H9 (cell line): ENCODE results near the gene E4F1. TPM values are rescaled to one million over a fixed set of nuclear protein-coding genes. Genes with fewer than 3 reads are reported as not detected.

Experiments used
- DNase-seq: peaks from one replicate; pipeline ENCODE4 v3.0.0-alpha.2; 2017
- H2AFZ ChIP-seq: one replicate; pipeline ENCODE4 v1.6.1; 2013; ENCODE audit warnings: mild to moderate bottlenecking, low read length, control low read depth, moderate library complexity
- H2AK5ac ChIP-seq: 2 replicates; pipeline ENCODE4 v1.6.1; 2013; ENCODE audit warnings: low read length, control low read depth, mixed read lengths; ENCODE audit not compliant: insufficient read length
- H2BK120ac ChIP-seq: one replicate; pipeline ENCODE4 v1.6.1; 2013; ENCODE audit warnings: low read depth, mild to moderate bottlenecking, low read length, control low read depth, inconsistent platforms; ENCODE audit not compliant: poor library complexity, severe bottlenecking
- H2BK12ac ChIP-seq: 2 replicates; pipeline ENCODE4 v1.6.1; 2013; ENCODE audit warnings: low read length, control low read depth, mixed read lengths, low read depth; ENCODE audit not compliant: insufficient read length
- H2BK15ac ChIP-seq: 2 replicates; pipeline ENCODE4 v1.6.1; 2013; ENCODE audit warnings: low read depth, low read length, control low read depth
- H2BK20ac ChIP-seq: one replicate; pipeline ENCODE4 v1.6.1; 2013; ENCODE audit warnings: low read depth, mild to moderate bottlenecking, low read length, control low read depth, inconsistent platforms; ENCODE audit not compliant: poor library complexity, severe bottlenecking
- H2BK5ac ChIP-seq: 2 replicates; pipeline ENCODE4 v1.6.1; 2013; ENCODE audit warnings: low read length, control low read depth, mixed read lengths; ENCODE audit not compliant: insufficient read length
- H3K14ac ChIP-seq: 2 replicates; pipeline ENCODE4 v1.6.1; 2013; ENCODE audit warnings: low read length, control low read depth; ENCODE audit not compliant: insufficient read depth
- H3K18ac ChIP-seq: 2 replicates; pipeline ENCODE4 v1.6.1; 2013; ENCODE audit warnings: low read depth, mild to moderate bottlenecking, mixed read lengths, low read length, control low read depth; ENCODE audit not compliant: insufficient read length
- H3K23ac ChIP-seq: 2 replicates; pipeline ENCODE4 v1.6.1; 2013; ENCODE audit warnings: low read length, control low read depth, mixed read lengths, low read depth; ENCODE audit not compliant: insufficient read length
- H3K23me2 ChIP-seq: 2 replicates; pipeline ENCODE4 v1.6.1; 2013; ENCODE audit warnings: low read depth, mild to moderate bottlenecking, mixed read lengths, low read length, control low read depth; ENCODE audit not compliant: insufficient read length, poor library complexity, severe bottlenecking
- H3K27ac ChIP-seq: 2 replicates; pipeline ENCODE4 v1.5.1; 2013; ENCODE audit warnings: low read length, control low read depth, mixed read lengths, low read depth; ENCODE audit not compliant: insufficient read length
- H3K27me3 ChIP-seq: 2 replicates; pipeline ENCODE4 v1.6.1; 2013; ENCODE audit warnings: low read length, control low read depth, inconsistent platforms; ENCODE audit not compliant: insufficient read depth
- H3K4ac ChIP-seq: 2 replicates; pipeline ENCODE4 v1.6.1; 2013; ENCODE audit warnings: low read depth, mild to moderate bottlenecking, control low read depth, inconsistent platforms, low read length, moderate library complexity
- H3K4me1 ChIP-seq: 2 replicates; pipeline ENCODE4 v1.6.1; 2013; ENCODE audit warnings: low read length, control low read depth, inconsistent platforms; ENCODE audit not compliant: insufficient read depth
- H3K4me2 ChIP-seq: 2 replicates; pipeline ENCODE4 v1.6.1; 2013; ENCODE audit warnings: low read length, control low read depth, mixed read lengths; ENCODE audit not compliant: insufficient read length, insufficient read depth
- H3K56ac ChIP-seq: 2 replicates; pipeline ENCODE4 v1.6.1; 2013; ENCODE audit warnings: low read depth, mild to moderate bottlenecking, mixed read lengths, low read length, control low read depth; ENCODE audit not compliant: insufficient read length
- H3K79me1 ChIP-seq: 2 replicates; pipeline ENCODE4 v1.6.1; 2013; ENCODE audit warnings: low read depth, mild to moderate bottlenecking, moderate library complexity, low read length, control low read depth, inconsistent platforms; ENCODE audit not compliant: insufficient read depth, poor library complexity, severe bottlenecking
- H3K79me2 ChIP-seq: 2 replicates; pipeline ENCODE4 v1.6.1; 2013; ENCODE audit warnings: low read length, control low read depth, inconsistent platforms; ENCODE audit not compliant: insufficient read depth
- H3K9ac ChIP-seq: 2 replicates; pipeline ENCODE4 v1.6.1; 2013; ENCODE audit warnings: low read length, control low read depth, mixed read lengths; ENCODE audit not compliant: insufficient read length; ENCODE audit errors: extremely low read depth
- H3K9me3 ChIP-seq: one replicate; pipeline ENCODE4 v1.6.1; 2013; ENCODE audit warnings: low read depth, low read length, inconsistent platforms; ENCODE audit not compliant: control insufficient read depth
- H3T11ph ChIP-seq: one replicate; pipeline ENCODE4 v1.6.1; 2013; ENCODE audit warnings: mild to moderate bottlenecking, low read length, control low read depth, inconsistent platforms
- H4K20me1 ChIP-seq: one replicate; pipeline ENCODE4 v1.6.1; 2013; ENCODE audit not compliant: control insufficient read depth, insufficient read length, insufficient read depth
- H4K5ac ChIP-seq: 2 replicates; pipeline ENCODE4 v1.6.1; 2013; ENCODE audit warnings: low read depth, mild to moderate bottlenecking, mixed read lengths, low read length, control low read depth; ENCODE audit not compliant: insufficient read length
- H4K8ac ChIP-seq: replicated peaks from 2 replicates; pipeline ENCODE4 v1.6.1; 2013; ENCODE audit warnings: low read length, control low read depth, mixed read lengths, low read depth; ENCODE audit not compliant: insufficient read length
- H4K91ac ChIP-seq: 2 replicates; pipeline ENCODE4 v1.6.1; 2013; ENCODE audit warnings: low read depth, mild to moderate bottlenecking, moderate library complexity, mixed read lengths, low read length, control low read depth; ENCODE audit not compliant: insufficient read length
- H3K27ac Mint-ChIP-seq, 3 experiments: 2 replicates in 2 of 3; 3 replicates in 1 of 3; pipeline ENCODE4 v1.8.0; 2020 to 2021; ENCODE audit warnings: mixed read lengths in 3 of 3, mild to moderate bottlenecking in 1 of 3, moderate library complexity in 1 of 3
- H3K27me3 Mint-ChIP-seq: 2 replicates; pipeline ENCODE4 v1.8.0; 2021; ENCODE audit warnings: low read depth, mild to moderate bottlenecking, moderate library complexity, mixed read lengths
- H3K36me3 Mint-ChIP-seq, 3 experiments: 2 replicates in 2 of 3; 3 replicates in 1 of 3; pipeline ENCODE4 v1.8.0; 2020 to 2021; ENCODE audit warnings: low read depth in 3 of 3, mixed read lengths in 3 of 3; ENCODE audit not compliant: insufficient read depth in 1 of 3
- H3K4me1 Mint-ChIP-seq, 2 experiments: 2 replicates each; pipeline ENCODE4 v1.8.0; 2020; ENCODE audit warnings: mixed read lengths in 2 of 2
- H3K4me3 Mint-ChIP-seq, 2 experiments: 2 replicates in 1 of 2; 3 replicates in 1 of 2; pipeline ENCODE4 v1.8.0; 2020 to 2021; ENCODE audit warnings: mild to moderate bottlenecking in 2 of 2, mixed read lengths in 2 of 2, moderate library complexity in 1 of 2
- H3K9me3 Mint-ChIP-seq, 2 experiments: 2 replicates in 1 of 2; 3 replicates in 1 of 2; pipeline ENCODE4 v1.8.0; 2020; ENCODE audit warnings: mild to moderate bottlenecking in 2 of 2, mixed read lengths in 2 of 2, moderate library complexity in 1 of 2
- CTCF ChIP-seq: fragments of 200-600 bp; sonication (generic); conservative IDR thresholded peaks from 3 replicates; pipeline ENCODE4 v1.8.0; 2021; ENCODE audit warnings: antibody characterized with exemption, mild to moderate bottlenecking
- WGBS: extraction: QIAGEN DNeasy Blood & Tissue Kit; methylation state at CpG from one replicate; pipeline ENCODE4 v1.1.7; 2013; ENCODE audit warnings: missing lambda C conversion rate, low lambda C conversion rate, mixed read lengths; ENCODE audit not compliant: insufficient read length; ENCODE audit errors: extremely low coverage; 5-methylcytosine and 5-hydroxymethylcytosine counted together
- total RNA-seq: library from RNA; stranded (reverse); gene quantifications from 2 replicates; pipeline ENCODE4 v1.2.1, GENCODE V29; 2021

E4F1 gene
- total RNA-seq, 1 experiment from 2014 or later: 35.9 TPM

- Histone ChIP-seq H3K9ac (peak within 1 kb of the TSS; percentile 99), H2AK5ac (no peak within 1 kb of the TSS), H4K8ac (no peak within 1 kb of the TSS), H3K23ac (no peak within 1 kb of the TSS), H3K4ac (no peak within 1 kb of the TSS; the same call in 1 of the 2 replicates), H2BK5ac (peak within 1 kb of the TSS; percentile 94), H3K18ac (peak within 1 kb of the TSS; percentile 99), H3K9me3 (no peaks in the 10 kb centered on the region), H2BK120ac (no peak within 1 kb of the TSS), H3K23me2 (peaks cover 8% of the 10 kb centered on the region), H3K79me1 (peaks cover 6% of the 10 kb centered on the region), H2BK12ac (peak within 1 kb of the TSS; percentile 96), H2AFZ (no peak within 1 kb of the TSS), H3K27ac (peak within 1 kb of the TSS; percentile 99), H4K20me1 (no peaks in the 10 kb centered on the region), H4K5ac (peak within 1 kb of the TSS; percentile 98), H3K56ac (peak within 1 kb of the TSS; percentile 71), H4K91ac (no peak within 1 kb of the TSS), H3K79me2 (peaks cover 6% of the 10 kb centered on the region; the same call in 1 of the 2 replicates), H2BK20ac (no peak within 1 kb of the TSS), H3K4me2 (peak within 1 kb of the TSS; percentile 76), H3T11ph (peak within 1 kb of the TSS; percentile 89), H2BK15ac (no peak within 1 kb of the TSS), H3K4me1 (no peaks in the 10 kb centered on the region), H3K14ac (peak within 1 kb of the TSS; percentile 97), H3K27me3 (no peaks in the 10 kb centered on the region)
- TF ChIP-seq CTCF: no peak
- Mint-ChIP-seq H3K27me3 (no peaks in the 10 kb centered on the region), H3K27ac (peak within 1 kb of the TSS; percentile 97 to 98 (median 98)), H3K36me3 (peaks cover 9 to 24% (median 17%) of the 10 kb centered on the region in 3 experiments; a peak in 6 of 7 replicates), H3K4me3 (peak within 1 kb of the TSS; percentile 78 to 92), H3K9me3 (no peaks in the 10 kb centered on the region), H3K4me1 (peaks cover 13 to 18% of the 10 kb centered on the region in 2 experiments)
- no peak for DNase-seq
- WGBS: no CpG with 5 or more reads among the region's 48 CpGs
Measured at GRCh38 chr16:2214719-2214968, 8.7 kb upstream of the E4F1 start, which contains the start of gene PGP. Gene PGP (minus strand): TSS chr16:2214840. CDS start chr16:2214777, 63 bp downstream.
